Glomerular endothelial cell (primary cell): Measurements from ENCODE around the gene BACE2. TPM values are rescaled to one million over a fixed set of nuclear protein-coding genes. Genes with fewer than 3 reads are reported as not detected.

Source experiments
- DNase-seq: peaks from one replicate; pipeline ENCODE4 v3.0.0-alpha.2; 2011; ENCODE audit warnings: low read depth, low spot score; ENCODE audit errors: extremely low read depth
- total RNA-seq: library from RNA; depleted of rRNA; stranded (reverse); fragments of >200 nt; gene quantifications from 2 replicates; pipeline ENCODE4 v1.2.3, GENCODE V29; 2015

Gene BACE2
- total RNA-seq, 1 donor from 2014 or later = 408 TPM

- DNase-seq = no peak
These were observed 148.5 kb downstream of the BACE2 start, which contains the start of gene FAM3B for GRCh38 chr21:41316200-41317062. Gene FAM3B (plus strand): TSS chr21:41316801. CDS start chr21:41316880, 79 bp downstream.

DNA sequence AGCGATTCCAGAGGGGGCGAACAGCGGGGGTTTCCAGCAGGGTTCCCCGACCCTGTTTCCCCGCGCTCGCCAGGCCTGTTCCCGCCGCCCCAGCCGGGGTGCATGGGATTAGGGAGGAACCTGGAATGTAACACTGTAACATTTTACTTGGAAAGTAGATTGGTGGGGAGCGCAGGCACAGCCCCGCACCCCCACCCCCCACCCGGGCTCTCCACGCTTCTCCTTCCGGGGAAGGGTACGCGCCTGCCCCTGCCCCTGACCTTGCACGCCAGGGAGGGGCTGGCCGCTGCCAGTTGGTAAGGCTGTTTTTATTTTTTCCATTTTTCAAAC is 149.1 kb downstream of the BACE2 start:
- DNase-seq = no peak

GRCh38 chr21:41317458-41317857 is 149.5 kb downstream of the BACE2 start:
- no peak for DNase-seq

- no peak for DNase-seq
These were observed 150.3 kb downstream of the BACE2 start for GRCh38 chr21:41318218-41318617.

DNA sequence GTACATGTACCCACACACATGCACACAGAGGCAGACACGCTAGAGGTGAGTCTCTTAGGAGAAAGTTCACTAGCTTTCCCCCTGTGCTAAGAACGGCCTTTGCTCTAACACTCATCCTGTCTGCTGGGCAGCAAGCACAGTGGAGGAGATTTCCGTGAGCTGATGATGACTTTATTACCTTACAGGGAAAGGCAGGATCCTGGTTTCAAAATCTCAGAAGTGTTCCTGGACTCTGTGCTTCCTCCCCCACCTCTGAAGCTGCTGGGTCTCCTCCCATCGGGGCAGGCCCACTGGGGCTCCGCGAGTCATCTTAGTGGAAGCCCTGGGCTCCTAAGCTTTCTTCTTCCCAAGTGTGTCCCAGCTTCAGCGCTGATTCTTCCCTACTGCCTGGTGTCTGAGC is 151.3 kb downstream of the BACE2 start:
- no peak for DNase-seq

- no peak for DNase-seq
These were observed 153.4 kb downstream of the BACE2 start for GRCh38 chr21:41321211-41321907.

GRCh38 chr21:41321908-41322495 is 154.0 kb downstream of the BACE2 start:
- no peak for DNase-seq

DNA sequence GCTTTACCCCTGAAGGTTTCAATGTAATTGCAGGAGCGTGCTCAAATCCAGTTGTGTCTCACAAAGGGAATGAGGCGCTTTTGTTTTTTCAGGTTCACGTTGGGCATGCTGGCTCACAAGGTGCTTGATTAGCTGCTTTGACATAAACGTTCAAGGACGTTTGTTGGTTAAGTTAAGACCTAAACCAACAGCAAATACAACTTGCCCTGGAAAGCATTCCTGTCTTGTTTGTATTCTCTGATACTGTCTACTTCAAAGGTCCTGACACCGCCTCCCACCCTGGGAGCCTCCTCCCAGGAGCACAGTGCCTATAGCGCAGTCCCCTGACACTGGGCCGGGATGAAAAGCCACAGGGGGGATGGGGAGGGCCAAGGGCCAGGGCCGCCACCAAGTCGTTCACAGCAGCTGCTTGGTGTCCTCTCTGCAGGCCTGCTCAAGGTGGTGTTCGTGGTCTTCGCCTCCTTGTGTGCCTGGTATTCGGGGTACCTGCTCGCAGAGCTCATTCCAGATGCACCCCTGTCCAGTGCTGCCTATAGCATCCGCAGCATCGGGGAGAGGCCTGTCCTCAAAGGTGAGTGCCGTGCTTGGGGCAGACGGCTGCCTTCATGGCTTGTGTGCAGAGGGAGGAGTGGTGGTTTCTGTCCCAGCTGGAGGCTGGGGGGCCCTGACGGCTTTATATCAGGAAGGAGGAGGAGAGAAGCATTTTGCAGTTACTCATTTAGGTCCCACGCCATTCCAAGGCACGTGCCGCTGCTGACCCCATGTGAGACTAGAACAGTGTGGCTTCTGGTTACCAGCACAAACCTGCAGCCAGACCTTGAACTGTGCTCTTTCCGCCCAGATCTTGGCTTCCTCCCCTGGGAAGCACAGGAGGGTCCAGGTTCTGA is 154.8 kb downstream of the BACE2 start:
- no peak for DNase-seq

DNA sequence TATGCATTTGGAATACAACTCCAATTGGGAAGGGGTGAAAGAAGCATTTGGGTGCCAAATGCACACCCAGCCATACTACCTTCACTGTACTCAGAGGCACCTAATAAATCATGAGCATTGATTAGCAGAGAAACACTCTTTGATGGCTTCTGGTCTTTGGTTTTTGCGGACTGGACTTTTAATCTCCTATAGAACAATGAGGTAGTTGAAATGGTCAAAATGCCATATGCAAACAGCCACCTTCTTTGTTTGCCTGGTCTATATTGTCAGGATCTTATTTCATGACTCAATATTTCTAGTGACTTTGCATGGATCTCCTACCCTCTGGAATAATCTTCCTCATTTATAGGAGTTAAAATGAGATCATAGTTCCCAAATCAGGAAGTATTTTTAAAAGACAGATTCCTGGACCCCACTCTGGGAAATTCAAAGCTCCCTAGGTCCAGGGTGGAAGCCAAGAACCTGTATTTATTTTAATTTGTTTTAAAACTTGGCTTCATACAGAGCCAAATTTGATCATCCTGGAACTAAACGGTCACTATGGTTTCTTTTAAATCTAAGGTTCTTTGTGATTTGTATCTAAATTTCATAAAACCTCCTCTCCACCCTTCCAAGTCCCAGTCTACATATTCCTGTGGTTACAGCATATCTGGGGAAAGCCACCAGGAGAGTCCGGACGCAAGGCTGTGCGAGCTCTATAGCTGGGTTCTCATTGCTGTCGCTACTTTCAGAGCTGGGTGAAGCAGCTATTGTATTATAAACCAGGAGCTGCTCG is 157.4 kb downstream of the BACE2 start:
- no peak for DNase-seq

GRCh38 chr21:41326414-41327080 is 158.6 kb downstream of the BACE2 start:
- no peak for DNase-seq

- DNase-seq = no peak
These were observed 159.8 kb downstream of the BACE2 start for GRCh38 chr21:41327753-41328152.

- DNase-seq = no peak
These were observed 161.0 kb downstream of the BACE2 start for GRCh38 chr21:41328660-41329607.

Other genes with a start within 250 kb of the BACE2 start
- gene FAM3B, start 148.6 kb downstream of the BACE2 start, total RNA-seq = not detected in 2 replicates
- gene MX2, start 193.9 kb downstream of the BACE2 start, total RNA-seq = 1.0 and 12.4 TPM in 2 replicates